Anterior cingulate cortex (tissue), 58 donors: ENCODE data around the gene ANO4.

Source experiments
- DNase-seq, 58 donors: peaks; one replicate each; lab custom pipeline; 2025; lab: John Stamatoyannopoulos, UW

The ANO4 gene

DNA sequence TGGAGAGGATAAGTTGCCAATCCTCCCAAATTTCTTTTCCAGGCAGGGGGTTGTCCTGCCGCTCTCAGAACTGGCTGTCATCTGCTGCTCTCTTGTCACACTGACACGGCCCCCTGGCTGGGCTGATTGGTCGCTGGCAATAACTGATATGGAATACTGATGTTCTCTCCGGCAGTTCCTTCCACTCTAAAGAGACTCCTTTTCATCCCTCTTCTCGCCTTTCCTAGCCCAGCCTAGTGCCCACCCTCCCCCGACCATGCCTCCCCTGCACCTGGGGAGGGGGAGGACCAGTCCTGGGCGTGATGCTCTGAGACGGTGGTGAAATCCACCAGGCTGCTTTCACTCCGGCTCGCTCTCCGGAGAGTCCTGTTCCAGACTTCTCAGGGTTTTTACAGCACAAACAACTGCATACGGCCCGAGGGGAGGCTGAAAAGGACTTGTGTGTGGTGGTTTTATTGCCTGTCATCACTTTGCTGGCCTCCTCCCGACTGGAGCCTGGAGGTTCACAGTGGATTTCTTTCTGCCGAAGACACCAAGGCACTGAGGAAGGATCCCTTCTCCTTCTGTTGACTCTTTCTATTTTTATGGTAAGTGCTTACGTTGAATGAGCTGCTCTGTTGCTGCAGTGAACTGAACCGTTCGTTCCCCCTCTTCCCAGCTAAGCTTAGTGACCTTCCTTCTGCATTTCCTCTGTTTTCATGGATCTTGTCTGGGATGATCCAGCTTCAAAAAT is at the start of gene ANO4:
Gene ANO4 (plus strand): TSS at position 336 of the 733 bp plus-strand sequence. CDS start 107,010 bp downstream, outside the sequence.
- peak in 57 of 58 donors; percentile 4 to 82 (median 53) for DNase-seq

DNA sequence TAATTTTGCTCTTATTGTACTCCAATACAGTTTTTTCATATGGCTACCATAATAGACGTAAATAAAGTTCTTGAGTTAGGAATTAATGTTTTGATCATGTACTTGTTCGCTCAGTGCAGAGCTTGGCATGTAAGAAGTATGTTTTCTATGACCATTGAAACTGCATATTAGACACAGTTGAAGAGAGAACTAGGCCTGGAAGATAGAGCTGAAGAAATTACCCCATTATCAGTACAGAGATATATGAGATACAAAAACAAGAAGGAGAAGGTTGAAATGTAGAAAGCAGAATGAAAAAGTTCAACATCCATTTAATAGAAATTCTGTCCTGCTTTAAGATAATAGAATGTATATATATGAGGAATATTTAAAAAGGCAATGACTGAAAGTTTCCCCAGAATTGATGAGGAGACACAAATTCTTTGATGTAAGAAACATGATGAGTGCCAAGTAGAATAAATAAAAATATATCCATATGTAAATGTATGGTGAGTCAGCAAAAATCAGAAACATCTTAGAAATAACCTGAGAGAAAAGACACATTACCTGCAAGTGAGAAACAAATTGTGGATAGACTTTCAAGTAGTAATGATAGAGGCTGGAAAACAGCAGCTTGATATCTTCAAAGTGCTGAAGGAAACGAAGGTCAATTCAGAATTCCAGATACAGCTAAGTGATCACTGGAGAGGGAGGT is 49.1 kb upstream of the ANO4 start:
- no peak for DNase-seq

GRCh38 chr12:100752841-100753240 is 41.7 kb upstream of the ANO4 start:
- DNase-seq = no peak

DNA sequence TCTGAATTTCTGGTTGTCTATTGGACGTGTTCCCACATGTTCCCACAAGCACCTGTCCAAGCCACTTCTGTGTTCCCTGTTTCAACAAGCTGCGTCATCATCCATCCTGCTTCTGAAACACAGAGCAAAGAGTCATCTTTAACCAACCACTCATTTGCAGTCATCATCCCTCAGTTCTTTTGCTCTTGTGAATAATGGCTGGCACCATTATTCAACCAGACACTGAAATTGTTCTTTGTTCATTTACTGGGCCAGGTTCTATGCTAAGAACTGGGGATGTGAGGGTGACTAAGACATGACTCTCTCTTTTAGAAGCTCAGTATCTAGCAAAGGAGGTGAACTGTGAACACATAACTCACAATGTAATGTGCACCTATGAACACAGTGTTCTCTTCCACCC is 40.7 kb upstream of the ANO4 start:
- DNase-seq = no peak

DNA sequence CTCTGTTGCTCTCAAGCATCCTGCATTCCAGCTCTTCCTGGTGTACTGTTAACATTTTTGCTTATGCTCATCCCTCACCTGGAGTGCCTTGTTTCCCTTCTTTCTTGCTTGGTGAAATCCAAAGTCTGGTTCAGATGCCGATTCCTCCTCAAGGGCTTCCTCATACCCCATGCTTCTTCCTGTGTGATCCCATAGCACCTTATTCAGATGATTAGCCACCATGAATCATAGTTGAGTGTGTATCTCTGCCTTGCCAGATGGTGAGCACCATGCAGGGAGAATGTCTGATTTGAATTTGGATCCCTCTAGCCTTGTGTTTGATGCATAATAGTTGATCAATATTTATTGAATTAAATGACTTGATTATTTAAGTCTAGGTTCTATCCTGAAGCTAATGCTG is 39.4 kb upstream of the ANO4 start:
- DNase-seq = no peak

DNA sequence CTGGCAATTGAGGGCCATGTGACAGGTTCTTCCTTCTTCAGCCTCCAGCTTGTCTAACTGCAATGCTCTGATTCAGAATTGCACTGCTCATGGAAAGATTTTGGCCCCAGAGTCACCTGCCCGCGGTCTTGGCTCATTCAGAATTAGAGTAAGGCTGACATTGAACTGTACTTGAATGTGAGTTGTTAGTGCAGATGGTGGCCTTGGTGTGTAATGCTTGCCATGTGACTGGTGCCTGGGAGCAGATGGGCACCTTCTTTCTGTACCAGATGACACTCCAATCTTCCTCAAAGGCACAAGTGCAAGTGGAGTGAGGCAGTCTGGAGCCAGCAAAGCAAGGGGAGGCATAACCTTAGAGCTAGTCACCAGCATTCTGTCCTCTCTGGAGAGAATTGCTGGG is 36.5 kb upstream of the ANO4 start:
- DNase-seq = no peak

- DNase-seq = no peak
Observed at GRCh38 chr12:100767371-100767770, 27.2 kb upstream of the ANO4 start.

DNA sequence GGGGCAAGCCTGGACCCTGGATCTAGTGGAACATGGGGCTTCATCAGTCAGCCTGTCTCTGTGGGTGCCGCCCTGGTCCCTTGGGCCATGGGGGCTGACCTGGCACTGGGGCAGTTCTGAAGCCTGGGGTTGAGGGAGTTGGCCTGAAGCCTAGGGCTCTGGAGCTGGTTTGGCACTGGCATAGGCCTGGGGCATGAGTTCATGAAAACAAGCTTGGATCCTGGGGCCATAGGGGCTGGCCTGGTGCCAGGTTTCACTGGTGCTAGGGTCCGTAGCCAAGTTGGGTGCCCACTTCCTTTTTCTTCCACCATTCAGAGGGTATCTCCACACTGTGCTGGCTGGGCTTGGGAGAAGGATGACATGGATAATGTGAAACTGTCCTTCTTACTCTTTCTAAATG is 26.6 kb upstream of the ANO4 start:
- DNase-seq = peak in 1 of 58 donors; percentile 2

- no peak for DNase-seq
Observed at GRCh38 chr12:100778967-100779590, 15.5 kb upstream of the ANO4 start.

DNA sequence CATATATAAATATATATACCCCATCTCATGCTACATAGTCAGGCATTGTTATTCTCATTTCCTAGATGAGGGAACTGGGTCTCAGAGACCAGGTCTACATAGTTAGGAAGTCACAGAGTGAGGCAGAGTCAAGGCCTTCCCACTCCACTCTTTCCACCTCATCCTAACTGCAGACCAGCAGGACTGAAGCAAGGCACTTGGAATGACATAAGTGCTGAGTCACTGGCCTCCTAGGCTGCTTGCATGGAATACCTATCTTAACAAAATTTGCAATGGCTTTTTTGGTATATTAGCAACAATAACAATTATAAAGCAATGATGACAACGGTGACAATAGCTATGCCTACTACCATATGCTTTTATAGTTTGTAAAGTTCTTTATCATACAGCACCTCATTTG is 5.4 kb upstream of the ANO4 start:
- DNase-seq = no peak

- DNase-seq = no peak
Observed at GRCh38 chr12:100789975-100790374, 4.6 kb upstream of the ANO4 start.

- DNase-seq = no peak
Observed at GRCh38 chr12:100790552-100790951, 4.0 kb upstream of the ANO4 start.

GRCh38 chr12:100793182-100793581 is 1.4 kb upstream of the ANO4 start:
- DNase-seq = peak in 2 of 58 donors; percentile 0 to 7

GRCh38 chr12:100795174-100795799 is 711 bp downstream of the ANO4 start:
- DNase-seq = peak in 30 of 58 donors; percentile 2 to 71 (median 44)

DNA sequence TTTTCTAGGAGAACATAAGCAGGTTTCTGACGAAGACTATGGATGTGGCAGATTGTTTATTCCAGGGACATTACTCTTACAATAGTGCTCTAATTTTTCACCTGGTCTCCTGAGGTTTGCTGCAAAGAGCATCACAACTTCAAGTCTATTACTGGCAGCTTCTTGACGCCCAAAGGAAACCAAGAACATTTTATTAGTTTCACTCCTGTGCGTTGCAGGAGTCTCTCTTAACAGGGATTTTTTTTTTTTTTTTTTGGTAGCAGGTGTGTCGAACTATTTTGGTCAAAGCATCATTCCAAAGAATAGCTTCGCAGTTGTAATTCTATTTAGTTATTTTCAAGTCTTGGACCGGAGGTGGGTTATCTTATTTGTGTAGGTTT is 1.2 kb downstream of the ANO4 start:
- no peak for DNase-seq

GRCh38 chr12:100796621-100797020 is 2.0 kb downstream of the ANO4 start:
- no peak for DNase-seq

GRCh38 chr12:100797246-100797645 is 2.7 kb downstream of the ANO4 start:
- peak in 4 of 58 donors; percentile 15 to 46 (median 30) for DNase-seq

DNA sequence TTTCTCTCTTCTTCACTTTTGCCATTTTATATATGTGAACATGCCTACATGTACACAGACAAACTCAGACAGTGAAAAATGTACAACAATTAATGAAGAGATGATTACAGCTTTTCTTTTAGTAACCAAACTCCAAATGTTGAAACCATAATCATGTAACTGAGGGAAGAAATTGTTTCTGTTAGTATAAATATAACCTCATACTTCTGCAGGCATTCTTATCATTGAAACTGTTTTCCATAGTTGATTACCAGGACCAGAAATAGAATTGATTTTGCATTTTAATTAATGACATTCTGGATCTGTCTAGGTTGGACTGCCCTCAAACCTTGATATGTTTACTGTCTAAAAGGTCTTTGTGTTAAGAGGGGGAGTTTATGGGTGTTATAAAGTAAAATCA is 3.2 kb downstream of the ANO4 start:
- DNase-seq = no peak

GRCh38 chr12:100798286-100799160 is 3.9 kb downstream of the ANO4 start:
- peak in 1 of 58 donors; percentile 27 for DNase-seq

DNA sequence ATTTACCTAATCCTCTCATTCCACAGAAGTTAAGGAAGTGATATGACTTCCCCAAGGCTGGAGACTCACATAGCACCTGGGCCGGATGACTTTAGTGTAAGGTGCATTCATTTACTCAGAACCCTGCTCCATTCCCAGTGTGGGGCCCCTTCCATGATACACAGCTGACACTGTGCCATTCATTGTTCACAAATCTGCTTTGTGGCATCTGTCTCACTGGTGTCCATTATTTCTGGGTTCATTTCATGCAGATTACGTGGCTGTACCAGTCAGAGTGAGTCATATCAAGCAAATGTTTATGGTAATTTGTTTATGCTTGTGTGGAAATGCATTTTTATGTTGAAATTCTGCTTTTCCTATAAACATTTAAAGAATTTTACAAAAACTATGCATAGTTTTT is 5.2 kb downstream of the ANO4 start:
- peak in 31 of 58 donors; percentile 0 to 64 (median 17) for DNase-seq
